ENCODE measurements around the gene PARVA.

GRCh38 chr11:12554122-12554521 is 176.8 kb downstream of the PARVA start:
- no peak for TF ChIP-seq REST (IDR thresholded peaks at IDR 0.05; ENCODE audit: insufficient read depth in 1 of 2, low read depth in 2 of 2, low read length in 2 of 2)
- no peak for TF ChIP-seq TAF1 (IDR thresholded peaks at IDR 0.05; ENCODE audit: borderline replicate concordance, insufficient read depth, low read length)
- no peak for TF ChIP-seq POLR2AphosphoS5 (IDR thresholded peaks at IDR 0.05; ENCODE audit: low read depth, low read length)
- no peak for TF ChIP-seq FOXP2 (optimal IDR thresholded peaks at IDR 0.05; ENCODE audit: borderline replicate concordance, extremely low read depth, extremely low read length, insufficient read depth)
- no peak for TF ChIP-seq SIN3A (IDR thresholded peaks at IDR 0.05; ENCODE audit: borderline replicate concordance, insufficient read depth, low read length)
